GM10266 (cell line): Measurements from ENCODE around the gene ATP8B3.

Source experiments
- DNase-seq: peaks from one replicate; pipeline ENCODE4 v3.0.0; 2012; ENCODE audit errors: extremely low spot score
- TF ChIP-seq, protein P1 (sequence below): IDR thresholded peaks from 2 replicates; pipeline ENCODE4 v1.5.1; 2012; ENCODE audit warnings: mild to moderate bottlenecking, low read depth; ENCODE audit not compliant: control insufficient read depth, insufficient read depth; ENCODE audit errors: missing control alignments

The ATP8B3 gene

DNA sequence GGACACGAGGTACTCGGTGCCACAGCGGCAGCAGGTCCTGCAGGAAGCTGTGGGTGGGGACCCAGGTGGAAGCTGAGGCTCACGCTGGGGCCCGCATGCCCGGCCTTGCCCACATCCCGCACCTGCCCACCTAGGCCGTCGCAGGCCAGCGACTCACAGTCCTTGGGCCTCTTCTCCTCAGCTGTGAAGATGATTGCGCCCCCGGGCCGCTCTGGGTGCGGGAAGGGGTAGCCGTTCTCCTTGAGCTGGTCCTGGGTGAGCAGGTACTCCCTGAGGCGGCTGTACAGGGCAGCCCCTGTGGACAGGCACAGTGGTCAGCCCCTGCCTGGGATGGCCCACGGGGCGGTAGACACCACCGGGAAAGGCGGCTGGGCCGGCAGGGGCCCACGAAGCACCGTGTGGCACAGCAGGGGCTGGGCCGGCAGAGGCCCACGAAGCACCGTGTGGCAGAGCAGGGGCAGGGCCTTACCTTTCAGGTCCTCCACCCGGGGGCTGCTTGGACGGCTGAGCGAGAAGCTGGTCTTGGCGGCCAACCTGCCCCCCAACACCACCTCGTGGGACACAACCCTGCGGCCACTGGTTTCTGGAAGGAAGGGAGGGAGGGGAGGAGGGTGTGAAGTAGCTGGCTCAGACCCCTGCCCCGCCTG is 6.6 kb upstream of the ATP8B3 start:
- TF ChIP-seq, protein P1, sequence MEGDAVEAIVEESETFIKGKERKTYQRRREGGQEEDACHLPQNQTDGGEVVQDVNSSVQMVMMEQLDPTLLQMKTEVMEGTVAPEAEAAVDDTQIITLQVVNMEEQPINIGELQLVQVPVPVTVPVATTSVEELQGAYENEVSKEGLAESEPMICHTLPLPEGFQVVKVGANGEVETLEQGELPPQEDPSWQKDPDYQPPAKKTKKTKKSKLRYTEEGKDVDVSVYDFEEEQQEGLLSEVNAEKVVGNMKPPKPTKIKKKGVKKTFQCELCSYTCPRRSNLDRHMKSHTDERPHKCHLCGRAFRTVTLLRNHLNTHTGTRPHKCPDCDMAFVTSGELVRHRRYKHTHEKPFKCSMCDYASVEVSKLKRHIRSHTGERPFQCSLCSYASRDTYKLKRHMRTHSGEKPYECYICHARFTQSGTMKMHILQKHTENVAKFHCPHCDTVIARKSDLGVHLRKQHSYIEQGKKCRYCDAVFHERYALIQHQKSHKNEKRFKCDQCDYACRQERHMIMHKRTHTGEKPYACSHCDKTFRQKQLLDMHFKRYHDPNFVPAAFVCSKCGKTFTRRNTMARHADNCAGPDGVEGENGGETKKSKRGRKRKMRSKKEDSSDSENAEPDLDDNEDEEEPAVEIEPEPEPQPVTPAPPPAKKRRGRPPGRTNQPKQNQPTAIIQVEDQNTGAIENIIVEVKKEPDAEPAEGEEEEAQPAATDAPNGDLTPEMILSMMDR = no peak
- DNase-seq = no peak

DNA sequence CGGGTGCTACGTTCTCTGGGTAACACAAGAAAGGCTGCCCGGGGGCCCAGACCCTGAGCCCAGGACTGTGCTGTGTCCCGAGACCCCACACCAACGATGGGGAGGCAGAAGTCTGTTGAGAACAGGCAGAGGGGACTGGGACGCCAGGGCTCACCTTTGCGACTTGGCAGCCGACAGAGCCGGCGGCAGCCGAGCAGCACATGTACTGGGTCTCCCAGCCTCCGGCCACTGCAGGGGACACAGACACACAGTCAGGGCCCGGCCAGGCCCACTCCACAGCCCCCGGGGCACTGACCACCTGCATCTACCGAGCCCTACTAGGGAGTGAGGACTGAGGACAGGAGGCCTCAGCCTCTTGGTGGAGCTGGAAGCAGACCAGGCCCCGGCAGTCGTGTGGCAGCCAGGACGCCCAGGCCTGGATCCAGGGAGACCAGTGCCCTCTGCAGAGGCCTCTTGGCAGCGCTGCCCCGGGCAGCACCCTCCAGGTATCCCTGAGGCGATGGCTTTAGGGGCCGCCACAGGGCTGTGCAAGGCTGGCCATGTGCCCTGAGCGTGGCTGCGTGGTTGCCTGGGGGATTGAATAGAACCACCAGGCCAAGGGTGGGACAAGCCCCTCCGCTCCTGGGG is 5.6 kb upstream of the ATP8B3 start:
- TF ChIP-seq, protein P1 = no peak

DNA sequence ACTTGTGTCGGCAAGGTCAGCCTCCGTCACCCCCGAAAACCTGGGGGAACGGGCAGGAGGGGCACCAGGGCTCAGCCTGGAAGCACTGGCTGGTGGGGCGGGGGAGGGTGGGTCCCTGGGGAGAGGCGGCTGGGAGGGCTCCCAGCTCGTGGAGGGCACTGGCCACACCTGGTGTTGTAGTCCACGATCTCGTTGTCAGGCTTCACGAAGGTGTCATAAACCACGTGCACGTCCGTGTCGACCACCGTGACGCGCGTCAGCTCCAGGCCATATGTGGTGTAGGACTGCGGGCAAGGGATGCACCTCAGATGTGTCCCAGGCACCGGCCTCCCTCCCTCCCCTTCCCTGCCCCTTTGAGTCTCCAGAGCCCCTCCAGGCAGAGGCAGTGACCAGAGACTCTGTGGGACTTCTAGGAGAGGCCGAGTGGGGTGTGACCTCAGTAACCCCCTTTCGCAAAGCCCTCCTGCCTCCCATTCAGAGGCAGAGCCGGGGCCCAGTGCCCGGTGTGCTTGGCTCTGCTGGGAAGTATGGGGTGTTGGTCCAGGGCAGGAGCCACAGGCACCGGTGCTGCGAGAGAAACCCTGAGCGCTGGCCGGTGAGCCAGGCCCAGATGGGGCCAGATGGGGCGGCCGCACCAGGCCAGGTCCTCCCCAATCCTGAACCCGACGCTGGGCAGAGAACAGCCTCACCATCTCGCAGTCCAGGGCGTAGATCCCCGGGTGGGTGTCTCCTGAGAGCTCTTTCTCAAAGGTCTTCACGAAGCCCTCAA is 4.6 kb upstream of the ATP8B3 start:
- no peak for DNase-seq

More for the DNA sequence above, 5.6 kb upstream of the ATP8B3 start:
- DNase-seq = no peak

DNA sequence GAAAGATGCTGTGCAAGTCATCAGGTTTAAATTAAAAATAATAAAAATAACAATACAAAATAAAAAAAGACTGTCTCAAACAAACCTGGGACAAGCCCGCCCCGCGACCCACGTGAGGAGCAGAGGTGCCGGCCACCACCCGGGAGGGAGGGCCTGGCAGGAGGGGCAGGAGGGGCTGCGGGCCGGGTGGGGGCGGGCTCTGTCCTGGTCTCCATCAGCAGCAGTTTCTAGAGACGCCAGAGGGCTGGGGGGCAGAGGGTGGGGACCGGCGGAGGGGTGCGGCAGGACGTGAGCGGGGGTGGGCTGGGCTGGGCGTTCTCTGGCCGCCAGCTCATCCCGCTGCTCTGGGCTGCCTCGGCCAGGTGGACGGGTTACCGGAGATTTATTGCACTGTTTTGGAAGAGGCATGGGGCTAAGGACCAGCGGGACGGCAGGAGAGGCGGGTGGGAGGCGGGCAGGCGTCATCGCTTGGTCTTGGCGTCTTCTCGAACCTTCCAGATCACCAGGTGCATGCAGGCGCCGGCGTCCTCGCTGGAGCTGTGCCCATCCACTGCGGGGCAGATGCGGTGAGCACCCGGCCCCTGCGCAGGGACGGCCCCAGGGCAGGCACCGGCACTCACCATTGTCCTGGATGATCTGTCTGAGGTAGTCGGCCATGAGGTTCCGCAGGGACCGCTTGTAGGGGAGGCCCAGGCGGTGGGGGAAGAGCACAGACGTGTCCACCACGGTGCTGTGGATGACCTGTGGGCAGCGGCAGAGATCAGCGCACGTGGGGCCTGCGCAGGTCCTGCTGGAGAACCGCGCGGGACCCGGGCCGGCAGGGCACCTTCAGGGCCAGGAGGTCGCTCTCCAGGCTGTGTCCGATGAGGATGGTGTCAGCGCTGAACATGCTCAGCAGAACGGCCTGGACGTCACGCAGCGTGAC is 3.8 kb upstream of the ATP8B3 start:
- DNase-seq = no peak

More for the DNA sequence above, 4.6 kb upstream of the ATP8B3 start:
- TF ChIP-seq, protein P1 = no peak

DNA sequence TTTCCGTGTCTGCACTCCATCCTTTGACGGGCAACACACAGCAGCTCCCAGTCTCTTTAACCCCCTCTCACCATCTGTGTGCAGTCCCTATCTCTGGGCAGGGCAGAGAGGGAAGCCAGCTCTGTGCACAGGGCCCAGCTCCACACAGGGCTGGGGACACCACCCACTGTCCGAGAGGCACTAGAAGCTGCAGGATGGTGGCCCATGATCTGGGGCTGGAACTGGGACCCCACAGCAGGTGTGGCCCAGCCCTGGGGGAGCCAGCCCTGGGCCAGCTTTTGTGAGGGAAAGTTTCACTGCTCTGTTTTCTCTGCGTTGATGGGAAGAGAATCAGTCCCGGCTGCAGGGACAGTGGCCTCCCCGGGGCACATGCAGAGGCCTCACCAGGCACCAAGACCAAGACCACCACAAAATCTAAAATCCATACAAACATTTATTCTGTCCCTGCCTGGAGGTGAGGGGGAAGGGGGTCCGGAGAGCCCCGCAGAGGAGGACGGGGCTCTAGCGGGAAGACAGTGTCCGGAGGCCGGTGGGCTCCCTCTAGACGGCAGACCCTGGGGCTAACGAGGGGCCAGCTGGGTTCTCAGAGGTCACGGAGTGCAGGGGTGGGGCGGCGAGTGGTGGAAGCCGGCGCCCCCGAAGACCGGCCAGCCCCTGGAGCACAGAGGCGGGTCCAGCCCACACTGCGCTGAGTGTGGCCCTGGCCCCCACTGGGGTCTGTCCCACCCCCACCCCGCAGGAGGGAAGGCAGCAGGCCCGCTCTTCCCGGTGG is 2.9 kb upstream of the ATP8B3 start:
- no peak for DNase-seq
- TF ChIP-seq, protein P1 = no peak

More for the DNA sequence above, 3.8 kb upstream of the ATP8B3 start:
- TF ChIP-seq, protein P1 = no peak

DNA sequence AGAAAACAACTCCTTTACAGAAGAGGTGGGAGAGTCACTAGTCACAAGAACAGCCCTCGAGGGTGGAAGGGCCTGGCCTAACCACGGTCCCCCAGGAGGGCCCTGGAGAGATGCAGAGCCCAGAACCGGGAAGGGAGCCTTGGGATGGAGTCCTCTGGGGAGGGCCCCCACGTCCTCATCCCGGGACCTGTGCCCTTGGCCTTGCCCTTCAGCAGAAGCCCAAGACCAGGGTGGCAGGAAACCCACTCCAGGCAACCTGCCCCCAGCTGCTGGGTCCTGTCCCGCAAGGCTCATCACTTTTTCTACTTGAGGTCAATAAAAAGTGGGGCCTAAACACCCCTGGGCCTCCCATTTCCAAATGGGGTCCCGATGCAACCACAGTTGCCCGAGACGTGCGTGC is 2.3 kb upstream of the ATP8B3 start:
- no peak for DNase-seq
- TF ChIP-seq, protein P1 = no peak
